ENCODE results near the gene TAOK1. TPM values are rescaled to one million over a fixed set of nuclear protein-coding genes. Genes with fewer than 3 reads are reported as not detected.
A peak's percentile ranks its signal among the peaks of the same experiment; 100 is the strongest.

Gene TAOK1
- total RNA-seq, 4 donors from 2014 or later = 54.7 to 71.8 (median 64.9) TPM

GRCh38 chr17:29569245-29569950 is 179.2 kb downstream of the TAOK1 start:
- DNase-seq (ENCODE audit: low spot score in 2 of 2) = peak; percentile 15 to 72
- peak overlapping the region; percentile 68 for H3K4me3 ChIP-seq (ENCODE audit: low read depth, poor library complexity, severe bottlenecking)
- intact Hi-C loops (cut with DNase I; ENCODE audit: low total_unique reads) = no loop called here
- 52 to 53% methylated on average over 14 of the region's 14 CpGs for WGBS, 2 donors
- no peak for TF ChIP-seq CTCF (IDR thresholded peaks at IDR 0.05)
- no peak for TF ChIP-seq POLR2A (IDR thresholded peaks at IDR 0.05)

- TF ChIP-seq POLR2A (IDR thresholded peaks at IDR 0.05) (no peak), CTCF (IDR thresholded peaks at IDR 0.05) (no peak)
- peak in 1 of 2 donors; percentile 80 for DNase-seq (ENCODE audit: low spot score in 2 of 2)
Measured at GRCh38 chr17:29570521-29570920, 180.4 kb downstream of the TAOK1 start.

GRCh38 chr17:29571486-29571882 is 181.3 kb downstream of the TAOK1 start:
- DNase-seq (ENCODE audit: low spot score in 2 of 2) = peak in 1 of 2 donors; percentile 76
- WGBS, 2 donors = 76 to 90% methylated on average over 6 of the region's 6 CpGs
- no peak overlapping the region for H3K4me3 ChIP-seq (ENCODE audit: low read depth, poor library complexity, severe bottlenecking)
- intact Hi-C loops (cut with DNase I; ENCODE audit: low total_unique reads) = no loop called here
- TF ChIP-seq CTCF (IDR thresholded peaks at IDR 0.05) (no peak), POLR2A (IDR thresholded peaks at IDR 0.05) (no peak)

More at GRCh38 chr17:29570521-29570920, 180.4 kb downstream of the TAOK1 start:
- 62 to 65% methylated on average over 7 of the region's 7 CpGs for WGBS, 2 donors
- intact Hi-C loops (cut with DNase I; ENCODE audit: low total_unique reads) = no loop called here
- no peak overlapping the region for H3K4me3 ChIP-seq (ENCODE audit: low read depth, poor library complexity, severe bottlenecking)

GRCh38 chr17:29571883-29572681 is 181.9 kb downstream of the TAOK1 start:
- 49 to 65% methylated on average over 27 to 28 of the region's 30 CpGs for WGBS, 2 donors
- intact Hi-C loops (cut with DNase I; ENCODE audit: low total_unique reads) = no loop called here
- H3K4me3 ChIP-seq (ENCODE audit: low read depth, poor library complexity, severe bottlenecking) = no peak overlapping the region
- DNase-seq (ENCODE audit: low spot score in 2 of 2) = peak; percentile 15 to 86
- no peak for TF ChIP-seq POLR2A (IDR thresholded peaks at IDR 0.05)
- TF ChIP-seq CTCF (IDR thresholded peaks at IDR 0.05) = no peak

GRCh38 chr17:29572691-29573557 is 182.8 kb downstream of the TAOK1 start:
- TF ChIP-seq CTCF (IDR thresholded peaks at IDR 0.05) = no peak
- TF ChIP-seq POLR2A (IDR thresholded peaks at IDR 0.05) = no peak
- intact Hi-C loops (cut with DNase I; ENCODE audit: low total_unique reads) = no loop called here
- 40 to 55% methylated on average over 42 to 53 of the region's 62 CpGs for WGBS, 2 donors
- H3K4me3 ChIP-seq (ENCODE audit: low read depth, poor library complexity, severe bottlenecking) = no peak overlapping the region
- peak; percentile 29 to 92 for DNase-seq (ENCODE audit: low spot score in 2 of 2)
